ENCODE data around the gene C12orf42. TPM values are rescaled to one million over a fixed set of nuclear protein-coding genes. Genes with fewer than 3 reads are reported as not detected.

Gene C12orf42
- polyA plus RNA-seq, 1 donor, result 2.7 TPM

DNA sequence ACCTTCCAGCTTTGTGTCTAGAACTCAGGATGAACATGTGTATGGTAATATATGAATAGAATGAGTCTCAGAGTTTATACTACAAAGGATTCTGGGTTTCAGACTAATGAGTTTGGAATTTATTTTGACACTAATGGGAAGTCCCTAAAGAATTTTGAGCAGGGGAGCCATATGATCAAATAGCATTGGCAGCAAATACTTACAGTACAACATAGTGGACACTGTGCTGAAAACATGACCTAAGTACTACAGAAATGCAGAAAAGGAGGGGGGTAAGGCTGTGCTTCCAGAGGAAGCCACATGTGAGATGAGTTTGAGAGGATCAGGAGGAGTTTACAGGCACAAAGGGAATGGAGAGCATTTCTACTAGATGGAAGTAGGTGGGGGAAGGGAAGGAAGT is 225.8 kb downstream of the C12orf42 start:
- DNase-seq (ENCODE audit: low read depth), result peak; percentile 6

DNA sequence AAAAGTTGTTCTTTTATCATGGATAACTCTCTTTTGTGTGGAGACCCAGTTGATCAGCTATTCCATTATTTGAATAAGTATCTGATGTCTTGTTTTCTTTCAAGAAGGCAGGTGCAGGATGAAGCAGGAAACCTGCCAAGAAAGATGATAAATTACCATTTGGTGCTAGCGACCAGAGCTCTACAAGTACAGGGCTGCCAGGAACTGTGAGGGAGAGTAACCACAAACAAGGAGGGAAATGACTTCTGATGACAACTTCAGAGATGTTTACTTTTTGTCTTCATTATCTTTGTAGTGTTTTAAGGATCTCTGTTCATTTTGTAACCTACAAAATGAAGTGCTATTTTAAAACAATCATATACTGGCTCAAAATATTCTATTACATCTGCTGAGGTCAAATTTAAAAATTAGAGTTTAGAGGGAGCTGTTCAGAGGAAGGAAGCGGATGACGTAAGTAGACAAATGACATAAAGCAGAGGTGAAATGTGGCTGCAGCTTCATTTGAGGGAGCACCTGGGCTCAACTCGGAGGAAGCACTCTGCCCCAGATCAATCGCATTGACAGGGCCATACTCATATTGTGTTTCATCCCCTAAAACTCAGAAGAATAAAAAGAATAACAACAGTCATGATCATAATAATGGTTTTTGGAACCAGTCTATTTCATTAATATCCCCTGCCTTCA is 226.8 kb downstream of the C12orf42 start:
- no peak for DNase-seq (ENCODE audit: low read depth)

DNA sequence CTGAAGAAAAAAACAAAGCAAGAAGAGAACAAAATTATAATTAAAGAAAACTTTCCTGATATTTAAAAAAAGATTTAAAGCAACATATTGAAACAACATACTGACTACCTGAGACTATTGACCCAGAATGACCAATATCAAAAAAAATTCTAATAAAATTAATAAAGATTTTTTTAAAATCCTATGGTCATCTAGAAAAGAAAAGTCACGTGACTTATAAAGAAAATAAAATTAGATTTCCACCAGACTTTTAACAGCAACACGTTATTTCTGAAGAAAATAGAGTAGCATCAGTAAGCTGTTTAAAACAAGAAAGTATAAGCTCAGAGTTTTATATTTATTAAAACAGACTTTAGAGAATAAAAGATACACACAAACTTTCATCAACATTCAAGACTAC is 238.0 kb downstream of the C12orf42 start:
- no peak for DNase-seq (ENCODE audit: low read depth)

Other genes with a start within 250 kb of the C12orf42 start
- 3.9 TPM for gene STAB2, start 91.3 kb upstream of the C12orf42 start, polyA plus RNA-seq (ENCODE audit: insufficient read length)

Data from forelimb muscle (tissue), 1 donor.